ENCODE measurements around the gene TTLL1.
"Not testable (repeated sequence)": the region's sequence is repeated elsewhere in the genome, so short reads cannot be mapped to it uniquely, and the experiment has no call there.

Gene TTLL1

GRCh38 chr22:43006753-43007152 lies 82.4 kb downstream of the TTLL1 start:
- no peaks in the 10 kb centered on the region for H3K9me3 ChIP-seq (ENCODE audit: control insufficient read depth, insufficient read depth, low read length)
- H3K4me1 ChIP-seq (ENCODE audit: control insufficient read depth, insufficient read depth, low read length): peaks cover 43% of the 10 kb centered on the region

DNA sequence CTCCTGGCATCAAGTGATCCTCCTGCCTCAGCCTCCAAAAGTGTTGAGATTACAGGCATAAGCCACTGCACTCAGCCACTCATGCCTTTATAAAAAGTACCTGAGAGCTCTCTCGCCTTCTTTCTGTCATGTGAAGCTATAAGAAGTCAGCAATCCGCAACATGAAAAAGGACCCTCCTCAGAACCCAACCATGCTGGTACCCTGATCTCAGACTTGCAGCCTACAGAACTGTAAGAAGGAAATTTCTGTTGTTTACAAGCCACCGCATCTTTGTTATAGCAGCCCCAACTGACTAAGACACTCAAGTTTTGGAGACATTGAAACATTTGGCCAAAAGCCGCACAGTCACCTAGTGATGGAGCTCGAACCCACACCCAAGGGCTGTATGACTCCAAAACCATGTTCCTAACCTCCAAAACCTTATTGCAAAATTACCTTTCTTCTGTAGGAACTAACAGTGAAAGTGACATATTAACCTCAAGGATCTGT lies 83.1 kb downstream of the TTLL1 start:
- H3K9ac ChIP-seq (ENCODE audit: low read depth, low read length): no peak overlapping the region
- no peaks in the 10 kb centered on the region for H3K9me3 ChIP-seq (ENCODE audit: control insufficient read depth, insufficient read depth, low read length)
- peaks cover 43% of the 10 kb centered on the region for H3K4me1 ChIP-seq (ENCODE audit: control insufficient read depth, insufficient read depth, low read length)
- no peak overlapping the region for H3K4me3 ChIP-seq (ENCODE audit: low read depth, low read length)
- H3K36me3 ChIP-seq (ENCODE audit: control insufficient read depth, insufficient read depth, low read length): peaks cover 2% of the 10 kb centered on the region
- H3K27me3 ChIP-seq (ENCODE audit: control insufficient read depth, insufficient read depth, low read length): no peaks in the 10 kb centered on the region

More at GRCh38 chr22:43006753-43007152, 82.4 kb downstream of the TTLL1 start:
- no peak overlapping the region for H3K4me3 ChIP-seq (ENCODE audit: low read depth, low read length)
- H3K36me3 ChIP-seq (ENCODE audit: control insufficient read depth, insufficient read depth, low read length): peaks cover 2% of the 10 kb centered on the region
- no peak overlapping the region for H3K9ac ChIP-seq (ENCODE audit: low read depth, low read length)
- no peaks in the 10 kb centered on the region for H3K27me3 ChIP-seq (ENCODE audit: control insufficient read depth, insufficient read depth, low read length)

GRCh38 chr22:43005106-43005505 lies 84.1 kb downstream of the TTLL1 start:
- Histone ChIP-seq H3K36me3 (ENCODE audit: control insufficient read depth, insufficient read depth, low read length) (peaks cover 2% of the 10 kb centered on the region), H3K4me3 (ENCODE audit: low read depth, low read length) (no peak overlapping the region), H3K9ac (ENCODE audit: low read depth, low read length) (peak overlapping the region; percentile 47), H3K9me3 (ENCODE audit: control insufficient read depth, insufficient read depth, low read length) (no peaks in the 10 kb centered on the region), H3K27me3 (ENCODE audit: control insufficient read depth, insufficient read depth, low read length) (no peaks in the 10 kb centered on the region), H3K4me1 (ENCODE audit: control insufficient read depth, insufficient read depth, low read length) (peaks cover 47% of the 10 kb centered on the region)

DNA sequence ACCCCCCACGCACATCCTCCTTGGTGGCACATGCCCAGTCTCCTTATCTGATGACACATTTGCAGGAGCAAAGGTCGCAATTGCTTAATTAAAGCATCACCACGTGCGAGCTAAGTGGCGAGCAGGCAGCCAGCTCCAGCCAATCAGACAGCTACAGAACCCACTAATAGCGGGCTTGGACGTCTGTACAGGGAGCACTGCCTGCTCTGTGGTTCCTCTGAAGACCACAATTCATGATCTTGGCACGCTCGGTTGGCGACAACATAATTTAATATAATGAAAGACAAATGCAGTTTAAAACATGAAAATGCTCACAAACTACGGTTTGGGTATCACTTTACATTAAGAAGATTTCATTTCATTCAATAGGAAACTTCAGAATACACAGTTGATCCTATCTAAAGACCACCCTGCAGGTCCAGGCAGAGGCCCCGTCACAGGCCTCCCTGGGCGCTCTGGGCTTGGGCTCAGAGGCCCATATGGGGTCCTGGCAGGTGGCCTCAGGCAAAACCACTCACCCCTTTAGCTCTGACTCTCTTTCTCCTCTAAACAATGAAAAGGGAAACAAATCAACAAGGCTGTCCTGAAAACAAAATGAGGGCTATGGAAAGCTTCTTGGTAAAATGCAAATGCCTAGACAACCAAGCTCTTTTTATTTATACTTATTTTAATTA lies 84.7 kb downstream of the TTLL1 start:
- H3K27me3 ChIP-seq (ENCODE audit: control insufficient read depth, insufficient read depth, low read length): no peaks in the 10 kb centered on the region
- H3K9ac ChIP-seq (ENCODE audit: low read depth, low read length): no peak overlapping the region
- no peaks in the 10 kb centered on the region for H3K9me3 ChIP-seq (ENCODE audit: control insufficient read depth, insufficient read depth, low read length)
- H3K36me3 ChIP-seq (ENCODE audit: control insufficient read depth, insufficient read depth, low read length): peaks cover 2% of the 10 kb centered on the region
- peaks cover 47% of the 10 kb centered on the region for H3K4me1 ChIP-seq (ENCODE audit: control insufficient read depth, insufficient read depth, low read length)
- H3K4me3 ChIP-seq (ENCODE audit: low read depth, low read length): no peak overlapping the region

DNA sequence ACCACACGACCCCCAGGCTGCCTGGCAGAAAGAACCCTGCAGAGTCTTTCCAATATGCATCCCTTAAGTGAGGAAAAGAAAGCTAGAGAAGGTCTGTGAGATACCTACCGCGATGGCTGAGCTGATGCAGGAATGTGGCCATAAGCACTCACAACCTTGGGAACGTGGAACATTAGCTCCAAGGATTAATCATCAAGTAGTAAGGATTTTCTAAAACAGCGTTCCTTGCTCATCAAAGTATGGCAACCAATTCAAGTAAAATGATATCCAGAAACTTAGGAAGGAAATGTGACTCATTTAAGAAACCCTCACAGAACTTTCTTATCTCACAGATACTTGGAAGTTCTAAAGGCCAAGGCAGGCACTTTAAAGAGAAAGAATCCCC lies 87.0 kb downstream of the TTLL1 start:
- peaks cover 43% of the 10 kb centered on the region for H3K4me1 ChIP-seq (ENCODE audit: control insufficient read depth, insufficient read depth, low read length)
- peaks cover 2% of the 10 kb centered on the region for H3K36me3 ChIP-seq (ENCODE audit: control insufficient read depth, insufficient read depth, low read length)
- no peaks in the 10 kb centered on the region for H3K9me3 ChIP-seq (ENCODE audit: control insufficient read depth, insufficient read depth, low read length)
- no peak overlapping the region for H3K4me3 ChIP-seq (ENCODE audit: low read depth, low read length)
- H3K9ac ChIP-seq (ENCODE audit: low read depth, low read length): no peak overlapping the region
- no peaks in the 10 kb centered on the region for H3K27me3 ChIP-seq (ENCODE audit: control insufficient read depth, insufficient read depth, low read length)

GRCh38 chr22:43001271-43002201 lies 87.7 kb downstream of the TTLL1 start:
- H3K9ac ChIP-seq (ENCODE audit: low read depth, low read length): no peak overlapping the region
- no peak overlapping the region for H3K4me3 ChIP-seq (ENCODE audit: low read depth, low read length)
- H3K27me3 ChIP-seq (ENCODE audit: control insufficient read depth, insufficient read depth, low read length): no peaks in the 10 kb centered on the region
- no peaks in the 10 kb centered on the region for H3K36me3 ChIP-seq (ENCODE audit: control insufficient read depth, insufficient read depth, low read length)
- peaks cover 37% of the 10 kb centered on the region for H3K4me1 ChIP-seq (ENCODE audit: control insufficient read depth, insufficient read depth, low read length)
- H3K9me3 ChIP-seq (ENCODE audit: control insufficient read depth, insufficient read depth, low read length): no peaks in the 10 kb centered on the region

GRCh38 chr22:43000441-43001175 lies 88.6 kb downstream of the TTLL1 start:
- H3K4me1 ChIP-seq (ENCODE audit: control insufficient read depth, insufficient read depth, low read length): peaks cover 35% of the 10 kb centered on the region
- no peaks in the 10 kb centered on the region for H3K27me3 ChIP-seq (ENCODE audit: control insufficient read depth, insufficient read depth, low read length)
- H3K4me3 ChIP-seq (ENCODE audit: low read depth, low read length): no peak overlapping the region
- H3K9ac ChIP-seq (ENCODE audit: low read depth, low read length): no peak overlapping the region
- no peaks in the 10 kb centered on the region for H3K9me3 ChIP-seq (ENCODE audit: control insufficient read depth, insufficient read depth, low read length)
- H3K36me3 ChIP-seq (ENCODE audit: control insufficient read depth, insufficient read depth, low read length): no peaks in the 10 kb centered on the region

GRCh38 chr22:42997582-42998090 lies 91.6 kb downstream of the TTLL1 start:
- H3K4me3 ChIP-seq (ENCODE audit: low read depth, low read length): no peak overlapping the region
- H3K4me1 ChIP-seq (ENCODE audit: control insufficient read depth, insufficient read depth, low read length): peaks cover 24% of the 10 kb centered on the region
- H3K27me3 ChIP-seq (ENCODE audit: control insufficient read depth, insufficient read depth, low read length): no peaks in the 10 kb centered on the region
- H3K9me3 ChIP-seq (ENCODE audit: control insufficient read depth, insufficient read depth, low read length): no peaks in the 10 kb centered on the region
- no peak overlapping the region for H3K9ac ChIP-seq (ENCODE audit: low read depth, low read length)
- no peaks in the 10 kb centered on the region for H3K36me3 ChIP-seq (ENCODE audit: control insufficient read depth, insufficient read depth, low read length)

DNA sequence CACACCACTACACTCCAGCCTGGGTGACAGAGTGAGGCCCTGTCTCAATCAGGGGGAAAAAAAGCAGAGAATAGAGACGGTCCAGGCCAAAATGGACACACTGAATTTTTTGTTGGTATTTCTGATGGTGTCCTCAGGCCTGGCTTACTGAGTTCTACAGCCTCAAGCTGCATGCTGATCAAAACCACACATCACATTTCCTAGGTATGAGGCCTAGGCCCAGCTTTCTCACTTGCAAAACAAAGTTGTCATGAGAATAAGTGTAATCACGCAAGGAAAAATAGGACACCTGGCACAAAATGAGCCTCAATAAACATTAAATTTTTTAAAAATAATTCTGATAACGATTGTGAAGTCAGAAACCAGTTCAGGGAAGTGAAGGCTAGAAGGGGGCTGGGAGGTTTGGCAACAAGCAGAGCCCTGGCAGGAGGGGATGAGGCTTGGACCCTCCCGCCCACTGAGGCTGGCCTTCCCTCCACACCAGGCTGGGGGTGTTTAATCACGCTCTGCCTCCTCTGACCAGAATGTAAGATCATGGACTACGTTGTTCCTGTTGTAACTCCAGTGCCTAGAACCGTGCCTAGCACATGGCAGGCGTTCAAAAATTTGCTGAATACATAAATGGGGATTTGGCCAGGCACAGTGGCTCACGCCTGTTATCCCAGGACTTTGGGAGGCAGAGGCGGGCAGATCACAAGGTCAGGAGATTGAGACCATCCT lies 92.4 kb downstream of the TTLL1 start:
- H3K4me1 ChIP-seq (ENCODE audit: control insufficient read depth, insufficient read depth, low read length): peaks cover 17% of the 10 kb centered on the region
- H3K9ac ChIP-seq (ENCODE audit: low read depth, low read length): no peak overlapping the region
- H3K9me3 ChIP-seq (ENCODE audit: control insufficient read depth, insufficient read depth, low read length): no peaks in the 10 kb centered on the region
- no peaks in the 10 kb centered on the region for H3K36me3 ChIP-seq (ENCODE audit: control insufficient read depth, insufficient read depth, low read length)
- H3K27me3 ChIP-seq (ENCODE audit: control insufficient read depth, insufficient read depth, low read length): no peaks in the 10 kb centered on the region
- no peak overlapping the region for H3K4me3 ChIP-seq (ENCODE audit: low read depth, low read length)

- not testable (repeated sequence) for H3K9me3 ChIP-seq (ENCODE audit: control insufficient read depth, insufficient read depth, low read length); H3K9ac ChIP-seq (ENCODE audit: low read depth, low read length); H3K4me3 ChIP-seq (ENCODE audit: low read depth, low read length); H3K36me3 ChIP-seq (ENCODE audit: control insufficient read depth, insufficient read depth, low read length); H3K27me3 ChIP-seq (ENCODE audit: control insufficient read depth, insufficient read depth, low read length)
- peaks cover 20% of the 10 kb centered on the region for H3K4me1 ChIP-seq (ENCODE audit: control insufficient read depth, insufficient read depth, low read length)
These were observed 93.5 kb downstream of the TTLL1 start for GRCh38 chr22:42995654-42996053.

Data from iPS-15b (cell line).